ENCODE results near the gene TRIM34.

DNA sequence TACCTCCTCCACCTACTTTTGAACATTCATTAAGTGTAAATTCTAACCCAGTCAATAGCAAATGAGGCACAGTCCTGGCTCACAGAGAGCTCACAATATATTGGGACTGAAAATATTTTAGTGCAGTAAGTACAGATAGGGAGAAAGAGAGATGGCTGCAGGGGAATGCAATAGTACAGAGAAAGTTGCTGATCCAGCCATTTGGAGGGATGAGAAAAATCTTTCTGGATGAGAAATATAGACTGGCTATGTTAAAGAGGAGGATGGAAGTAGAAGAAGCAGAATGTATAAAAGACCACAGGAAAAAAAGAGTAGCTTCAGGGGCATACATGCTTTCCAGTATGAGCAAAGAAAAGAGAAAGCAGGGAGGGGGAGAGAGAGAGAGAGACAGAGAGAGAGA, 47.7 kb upstream of the TRIM34 start:
- TF ChIP-seq, protein P1, sequence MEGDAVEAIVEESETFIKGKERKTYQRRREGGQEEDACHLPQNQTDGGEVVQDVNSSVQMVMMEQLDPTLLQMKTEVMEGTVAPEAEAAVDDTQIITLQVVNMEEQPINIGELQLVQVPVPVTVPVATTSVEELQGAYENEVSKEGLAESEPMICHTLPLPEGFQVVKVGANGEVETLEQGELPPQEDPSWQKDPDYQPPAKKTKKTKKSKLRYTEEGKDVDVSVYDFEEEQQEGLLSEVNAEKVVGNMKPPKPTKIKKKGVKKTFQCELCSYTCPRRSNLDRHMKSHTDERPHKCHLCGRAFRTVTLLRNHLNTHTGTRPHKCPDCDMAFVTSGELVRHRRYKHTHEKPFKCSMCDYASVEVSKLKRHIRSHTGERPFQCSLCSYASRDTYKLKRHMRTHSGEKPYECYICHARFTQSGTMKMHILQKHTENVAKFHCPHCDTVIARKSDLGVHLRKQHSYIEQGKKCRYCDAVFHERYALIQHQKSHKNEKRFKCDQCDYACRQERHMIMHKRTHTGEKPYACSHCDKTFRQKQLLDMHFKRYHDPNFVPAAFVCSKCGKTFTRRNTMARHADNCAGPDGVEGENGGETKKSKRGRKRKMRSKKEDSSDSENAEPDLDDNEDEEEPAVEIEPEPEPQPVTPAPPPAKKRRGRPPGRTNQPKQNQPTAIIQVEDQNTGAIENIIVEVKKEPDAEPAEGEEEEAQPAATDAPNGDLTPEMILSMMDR (conservative IDR thresholded peaks at IDR 0.05; ENCODE audit: low read length), result no peak
- TF ChIP-seq EZH2phosphoT487 (IDR thresholded peaks at IDR 0.05; ENCODE audit: borderline replicate concordance, low read depth, low read length), result no peak

Data from OCI-LY7 (cell line).